HG03095 (cell line): ENCODE results near the gene ST3GAL4.
"Not testable (repeated sequence)": the region's sequence is repeated elsewhere in the genome, so short reads cannot be mapped to it uniquely, and the experiment has no call there.

ENCODE experiments used
- ATAC-seq: cut with Tn5 transposase; IDR thresholded peaks from one replicate; pipeline ENCODE4 v1.9.1; 2021; ENCODE audit warnings: moderate library complexity; ENCODE audit not compliant: unreplicated experiment

Gene ST3GAL4

DNA sequence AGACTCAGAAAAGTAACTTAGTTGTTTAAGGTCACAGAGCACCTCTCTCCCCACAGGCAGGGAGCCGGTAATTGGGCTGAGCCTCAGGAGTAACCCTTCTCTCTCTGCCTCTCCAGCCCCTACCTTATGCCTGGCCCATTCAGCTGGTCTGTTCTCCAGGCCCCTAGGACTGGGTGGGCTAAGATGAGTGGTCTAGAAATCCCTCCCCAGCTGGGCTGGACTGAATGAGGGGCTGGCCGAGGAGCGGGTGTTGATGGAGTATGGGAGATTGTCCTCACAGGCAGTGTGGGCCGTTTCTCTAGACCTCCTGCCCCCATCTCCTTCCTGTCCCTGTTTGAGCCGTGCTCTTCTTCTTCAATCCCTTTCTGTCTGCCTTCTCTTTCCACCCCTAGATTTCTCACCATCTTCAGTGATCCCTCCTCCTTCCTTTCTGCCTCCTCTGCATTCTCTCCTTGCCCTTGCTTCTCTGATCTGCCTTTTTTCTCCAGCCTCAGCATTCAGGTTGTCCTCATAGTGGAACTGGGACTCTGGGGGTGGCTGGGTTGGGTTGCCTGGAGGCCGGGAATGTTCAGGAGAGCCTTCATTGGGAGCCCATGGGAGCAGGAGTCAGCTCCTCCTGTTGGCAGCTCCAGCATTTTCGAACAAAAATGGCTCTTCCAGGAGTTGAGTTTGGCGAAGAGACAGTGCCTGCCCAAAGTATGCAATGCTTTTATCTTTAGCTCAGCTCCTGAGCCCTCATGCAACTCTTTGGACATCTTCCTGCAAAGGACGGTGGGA is 7.6 kb downstream of the ST3GAL4 start:
- no peak for ATAC-seq

DNA sequence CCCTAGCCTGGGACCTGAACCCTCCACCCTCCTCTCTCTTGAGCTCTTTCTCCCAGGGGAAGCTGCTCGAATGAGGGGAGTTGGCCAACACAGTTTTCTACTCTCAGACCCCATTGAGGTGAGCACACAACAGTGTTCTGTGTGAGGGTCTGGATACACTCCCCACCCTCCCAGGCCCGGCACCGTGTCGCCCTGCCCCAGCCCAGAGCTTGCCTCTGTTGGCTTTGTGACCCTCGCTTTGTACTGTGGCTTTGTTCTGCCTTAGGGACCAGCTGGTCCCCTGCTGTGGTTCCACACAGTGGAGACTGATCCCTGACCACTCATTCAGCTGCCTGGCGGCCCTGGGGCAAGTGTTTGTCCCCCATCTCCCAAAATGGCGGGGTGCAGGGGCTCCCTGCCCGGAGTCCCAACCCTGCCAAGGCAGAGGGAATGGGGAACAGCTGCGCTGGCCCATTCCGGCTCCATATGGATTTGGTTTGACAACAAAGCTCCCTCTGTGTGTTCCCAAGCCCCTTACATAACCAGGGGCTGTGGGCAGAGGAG is 8.3 kb downstream of the ST3GAL4 start:
- no peak for ATAC-seq

DNA sequence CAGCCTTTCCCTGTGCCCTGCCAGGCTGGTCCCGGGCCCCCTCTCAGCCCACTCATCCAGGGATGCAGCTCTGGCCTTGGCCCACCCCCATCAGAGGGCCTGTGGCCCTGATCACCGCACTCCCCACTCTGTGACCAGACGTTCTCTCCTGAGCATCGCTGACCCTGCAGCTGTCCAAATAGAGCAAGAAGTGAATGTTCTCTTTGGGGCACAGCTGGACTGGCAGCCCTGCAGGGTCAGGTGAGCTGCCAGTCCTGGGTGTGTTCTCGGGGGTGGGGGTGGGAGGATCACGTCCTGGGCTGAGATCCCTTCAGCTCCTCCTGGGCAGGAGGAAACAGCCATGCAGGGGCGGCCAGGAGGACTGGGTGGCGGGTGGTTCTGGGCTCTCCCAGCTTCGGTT is 9.2 kb downstream of the ST3GAL4 start:
- ATAC-seq: not testable (repeated sequence)

DNA sequence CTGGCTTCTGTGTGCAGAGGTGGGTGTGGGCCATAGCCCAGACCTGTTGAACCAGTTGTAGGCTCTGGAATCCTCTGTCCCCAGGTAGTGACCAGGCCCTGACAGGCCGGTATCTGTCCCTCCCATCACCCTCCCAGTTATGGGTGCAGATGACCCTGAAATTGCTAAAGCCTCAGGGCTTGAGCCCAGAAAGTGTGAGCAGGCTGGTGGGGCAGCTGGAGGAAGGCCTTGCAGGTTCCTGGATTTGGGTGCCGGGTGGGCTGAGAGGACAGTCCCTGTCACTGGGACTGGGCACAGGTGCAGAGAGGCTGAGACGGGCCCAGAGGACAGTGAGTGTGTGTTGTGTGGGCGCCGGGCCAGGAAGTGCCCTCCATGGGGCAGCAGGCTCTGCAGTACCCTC is 10.0 kb downstream of the ST3GAL4 start:
- ATAC-seq: not testable (repeated sequence)

GRCh38 chr11:126366064-126366822 is 10.8 kb downstream of the ST3GAL4 start:
- no peak for ATAC-seq

- ATAC-seq: not testable (repeated sequence)
Measured at GRCh38 chr11:126366823-126367654, 11.6 kb downstream of the ST3GAL4 start.

GRCh38 chr11:126367806-126368205 is 12.3 kb downstream of the ST3GAL4 start:
- not testable (repeated sequence) for ATAC-seq

DNA sequence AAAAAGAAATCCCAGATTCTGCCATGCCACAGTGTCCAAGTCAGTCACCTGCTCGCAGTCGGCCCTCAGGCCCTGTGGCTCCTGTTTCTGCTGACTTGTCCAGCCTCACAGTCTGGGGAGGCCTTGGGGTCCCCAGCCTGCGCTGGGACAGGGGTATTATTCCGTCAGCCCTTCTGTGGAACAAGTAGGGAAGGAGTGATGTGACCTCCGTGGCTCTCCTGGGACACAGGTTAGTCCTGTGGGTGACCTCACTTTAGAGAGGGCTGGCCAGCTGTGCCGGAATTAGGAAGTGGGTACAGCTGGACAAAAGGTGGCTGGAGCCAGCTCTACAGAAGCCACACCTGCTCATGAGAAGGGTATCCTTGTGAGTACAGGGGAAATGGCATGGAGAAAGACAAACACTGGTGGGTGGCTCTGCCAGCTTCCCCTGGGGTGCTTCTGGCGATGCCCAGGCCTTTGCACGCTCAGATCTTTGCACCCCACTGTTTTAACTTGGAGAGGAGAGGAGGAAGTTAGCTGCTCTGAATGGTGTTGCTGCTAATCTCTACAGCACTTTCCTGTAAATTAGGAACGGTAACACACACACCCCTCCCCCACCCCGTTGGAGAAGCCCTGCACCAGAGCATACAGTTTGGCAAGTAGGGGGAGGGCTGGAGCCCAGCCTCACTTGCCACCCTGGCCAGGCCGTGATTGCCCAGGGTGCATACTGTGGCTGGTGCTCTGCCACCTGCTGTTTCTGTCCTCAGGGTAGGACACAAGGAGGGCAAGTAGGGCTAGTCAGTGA is 13.0 kb downstream of the ST3GAL4 start:
- not testable (repeated sequence) for ATAC-seq

DNA sequence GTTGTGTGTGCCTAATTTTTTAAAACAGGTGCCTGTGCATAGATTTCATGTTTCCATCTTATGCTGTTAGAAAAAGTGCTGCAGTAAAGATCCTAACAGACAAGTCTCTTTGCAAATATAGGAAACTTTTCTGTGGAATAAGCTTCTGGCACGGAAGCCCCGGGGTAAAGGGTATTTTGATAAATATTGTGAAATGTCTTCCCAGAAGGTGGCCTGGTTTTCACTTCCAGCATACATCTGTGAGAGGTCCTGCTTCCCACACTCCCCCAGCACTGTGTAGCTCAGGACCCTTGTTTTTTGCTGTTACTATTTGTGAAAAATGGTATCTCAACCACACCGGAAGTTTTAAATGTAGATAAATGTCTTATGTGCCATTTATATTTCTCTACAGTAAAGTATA is 14.5 kb downstream of the ST3GAL4 start:
- no peak for ATAC-seq

GRCh38 chr11:126371595-126371994 is 16.1 kb downstream of the ST3GAL4 start:
- no peak for ATAC-seq

DNA sequence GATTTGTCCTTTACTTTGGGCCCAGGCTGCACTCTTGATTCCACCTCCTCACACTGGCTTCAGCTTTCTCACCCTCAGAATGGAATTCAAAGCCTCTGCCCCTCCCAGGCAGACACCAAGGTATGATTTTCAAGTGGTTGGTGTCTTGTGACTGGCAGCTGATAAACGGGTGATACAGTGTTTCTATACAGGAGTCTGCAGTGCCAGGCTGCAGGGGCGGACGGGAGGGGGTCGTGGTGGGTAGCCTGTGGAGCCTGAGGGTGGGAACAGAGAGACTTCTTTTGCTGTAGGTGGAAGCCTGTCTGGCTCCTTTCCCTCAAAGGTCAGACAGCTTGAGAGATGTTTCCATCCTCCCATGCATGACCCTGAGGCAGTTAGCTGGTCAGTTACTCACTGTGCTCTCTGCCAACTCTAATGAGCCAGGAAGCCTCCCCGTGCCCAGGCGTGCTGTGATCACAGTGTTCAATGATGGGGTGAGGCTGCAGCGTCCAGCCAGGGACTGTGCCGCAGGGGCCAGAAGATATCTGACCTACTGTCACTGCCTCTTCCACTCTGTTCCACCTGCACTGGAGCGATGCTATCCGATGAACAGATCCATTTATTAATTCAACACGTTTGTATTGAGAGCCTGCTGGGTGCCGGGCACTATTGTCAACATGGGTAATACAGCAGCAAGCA is 18.0 kb downstream of the ST3GAL4 start:
- ATAC-seq: not testable (repeated sequence)

GRCh38 chr11:126374562-126375300 is 19.2 kb downstream of the ST3GAL4 start:
- ATAC-seq: not testable (repeated sequence)

DNA sequence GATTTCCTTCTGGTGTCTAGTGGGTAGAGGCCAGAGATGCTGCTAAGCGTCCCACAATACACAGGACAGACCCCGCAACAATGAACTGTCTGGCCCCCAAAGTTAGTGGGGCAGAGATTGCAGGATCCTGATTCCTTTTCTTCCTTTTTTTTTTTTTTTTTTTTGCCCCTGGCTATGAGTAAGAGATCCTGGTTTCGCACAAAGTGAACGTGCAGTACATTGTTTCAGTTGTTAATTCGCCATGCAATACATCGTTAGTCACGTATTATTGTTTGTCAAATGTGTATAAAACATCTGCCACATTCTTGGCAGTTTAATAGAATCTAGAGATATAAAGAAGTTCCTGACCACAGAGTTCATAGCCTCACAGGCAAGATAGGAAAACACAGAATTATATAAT is 20.2 kb downstream of the ST3GAL4 start:
- ATAC-seq: no peak

DNA sequence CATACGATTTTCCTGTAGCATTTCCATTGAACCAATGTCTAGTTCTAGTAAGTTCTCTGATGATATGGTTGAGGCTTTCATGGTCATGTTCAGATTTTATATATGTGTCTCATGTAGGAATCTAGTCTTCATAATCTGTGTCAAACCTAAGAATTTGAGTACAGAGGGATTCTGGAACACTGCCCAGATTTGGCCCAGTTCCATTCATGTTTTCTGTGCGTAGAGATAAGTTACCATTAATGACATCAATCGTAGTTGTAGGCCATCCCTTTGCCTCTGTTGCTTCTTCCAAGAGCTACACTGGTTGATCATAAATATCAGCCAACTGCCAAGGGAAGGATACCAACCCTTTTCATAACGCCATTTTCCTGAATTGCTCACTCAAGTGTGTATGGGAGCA is 23.3 kb downstream of the ST3GAL4 start:
- no peak for ATAC-seq

- ATAC-seq: no peak
Measured at GRCh38 chr11:126380909-126381308, 25.4 kb downstream of the ST3GAL4 start.

DNA sequence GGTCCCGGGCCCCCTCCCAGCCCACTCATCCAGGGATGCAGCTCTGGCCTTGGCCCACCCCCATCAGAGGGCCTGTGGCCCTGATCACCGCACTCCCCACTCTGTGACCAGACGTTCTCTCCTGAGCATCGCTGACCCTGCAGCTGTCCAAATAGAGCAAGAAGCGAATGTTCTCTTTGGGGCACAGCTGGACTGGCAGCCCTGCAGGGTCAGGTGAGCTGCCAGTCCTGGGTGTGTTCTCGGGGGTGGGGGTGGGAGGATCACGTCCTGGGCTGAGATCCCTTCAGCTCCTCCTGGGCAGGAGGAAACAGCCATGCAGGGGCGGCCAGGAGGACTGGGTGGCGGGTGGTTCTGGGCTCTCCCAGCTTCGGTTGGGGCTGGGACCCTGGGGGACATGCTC is 26.5 kb downstream of the ST3GAL4 start:
- ATAC-seq: not testable (repeated sequence)

GRCh38 chr11:126382641-126383040 is 27.2 kb downstream of the ST3GAL4 start:
- ATAC-seq: not testable (repeated sequence)

GRCh38 chr11:126383339-126384335 is 28.2 kb downstream of the ST3GAL4 start:
- no peak for ATAC-seq
